Activated gamma-delta T cell (primary cell): ENCODE measurements around the gene TFG.

Experiments used
- DNase-seq: peaks from one replicate; lab custom pipeline; 2025; lab: John Stamatoyannopoulos, UW

The TFG gene

DNA sequence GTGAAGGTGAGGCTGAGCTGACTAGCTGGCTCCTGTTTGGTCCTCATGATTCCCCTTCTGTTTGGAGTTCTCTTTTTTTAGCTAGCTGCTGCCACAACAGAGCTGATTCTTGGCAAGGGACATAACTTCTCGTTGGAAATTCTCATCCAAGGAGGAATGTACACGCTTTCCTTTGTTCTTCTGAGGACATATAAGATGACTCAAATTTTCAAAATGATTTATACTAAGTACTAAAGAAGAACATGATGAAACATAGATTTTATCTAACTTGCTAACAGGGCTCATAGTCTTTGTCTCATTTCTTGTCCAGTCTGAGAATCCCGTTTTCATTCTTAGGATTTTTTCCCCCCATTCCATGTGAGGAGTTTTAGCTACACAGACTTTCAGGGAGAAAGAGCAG lies 2.9 kb upstream of the TFG start:
- DNase-seq, result no peak

GRCh38 chr3:100708644-100708988 lies 678 bp upstream of the TFG start:
- DNase-seq, result no peak

GRCh38 chr3:100709842-100710260 lies 557 bp downstream of the TFG start:
- DNase-seq, result no peak

GRCh38 chr3:100710261-100710968 lies 1.1 kb downstream of the TFG start:
- no peak for DNase-seq

DNA sequence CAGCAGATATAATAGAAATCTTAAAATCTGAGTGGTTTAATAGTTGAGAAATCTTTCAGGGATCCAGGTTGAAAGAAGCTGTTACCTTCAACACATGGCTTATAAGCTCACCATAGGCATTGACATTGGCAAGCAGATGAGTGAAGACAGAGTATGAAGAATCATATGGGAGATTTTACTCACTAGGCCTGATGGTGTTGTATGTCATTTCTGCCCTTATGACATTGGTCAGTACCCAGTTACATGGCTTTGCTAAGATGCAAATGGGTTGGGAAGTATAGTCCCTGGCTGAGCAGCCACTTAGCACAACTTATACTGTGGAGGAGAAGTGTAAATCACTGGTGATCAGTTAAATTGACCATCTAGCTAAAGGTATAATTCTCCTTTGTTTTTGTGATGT lies 5.9 kb downstream of the TFG start:
- no peak for DNase-seq

DNA sequence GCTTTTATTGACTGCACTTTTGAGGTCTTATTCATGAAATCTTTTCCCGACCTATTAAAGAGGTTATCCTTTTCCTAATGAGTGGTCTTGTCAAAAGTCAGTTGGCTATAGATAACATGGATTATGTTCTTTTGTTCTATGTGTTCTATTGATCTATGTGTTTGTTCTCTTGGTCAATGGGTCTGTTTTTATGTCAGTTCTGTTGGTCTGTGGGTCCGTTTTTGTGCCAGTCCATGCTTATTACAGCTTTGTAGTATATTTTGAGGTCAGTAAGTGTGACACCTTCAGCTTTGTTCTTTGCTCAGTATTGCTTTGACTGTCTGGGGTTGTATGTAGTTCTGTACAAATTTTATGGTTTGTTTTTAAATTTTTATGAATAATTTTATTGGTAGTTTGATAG lies 7.8 kb downstream of the TFG start:
- no peak for DNase-seq

DNA sequence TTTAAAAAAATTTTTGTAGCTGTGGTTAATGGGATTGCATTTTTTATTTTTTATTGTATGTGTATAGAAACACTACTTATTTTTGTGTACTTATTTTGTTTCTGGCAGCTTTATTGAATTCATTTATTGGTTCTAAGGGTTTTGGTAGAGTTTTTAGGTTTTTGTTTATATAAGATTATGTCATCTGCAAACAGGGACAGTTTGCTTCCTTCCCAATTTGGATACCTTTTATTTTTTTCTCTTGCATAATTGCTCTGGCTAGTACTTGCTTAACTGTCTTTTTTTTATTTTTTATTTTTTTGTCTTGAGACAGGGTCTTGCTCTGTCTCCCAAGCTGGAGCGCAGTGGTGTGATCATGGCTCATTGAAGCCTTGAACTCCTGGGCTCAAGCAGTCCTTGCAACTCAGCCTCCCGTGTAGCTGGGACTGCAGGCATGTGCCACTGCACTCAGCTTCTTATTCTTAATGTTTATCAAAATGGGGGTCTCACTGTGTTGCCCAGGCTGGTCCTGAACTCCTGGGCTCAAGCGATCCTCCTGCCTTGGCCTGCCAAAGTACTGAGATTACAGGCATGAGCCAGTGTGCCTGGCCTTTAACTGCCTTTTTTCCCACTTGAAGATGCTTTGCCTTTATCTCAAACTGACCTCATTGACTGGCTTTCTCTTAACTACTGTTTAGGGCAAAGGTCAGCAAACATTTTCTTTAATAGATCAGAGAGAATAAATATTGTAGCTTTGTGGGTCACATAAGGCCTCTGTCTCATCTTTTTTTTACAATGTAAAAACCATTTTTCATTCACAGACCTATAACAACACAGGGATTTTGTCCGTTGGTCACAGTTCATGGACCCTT lies 8.6 kb downstream of the TFG start:
- DNase-seq, result no peak

- DNase-seq, result no peak
Measured at GRCh38 chr3:100719136-100719535, 9.8 kb downstream of the TFG start.

- DNase-seq, result no peak
Measured at GRCh38 chr3:100720426-100720825, 11.1 kb downstream of the TFG start.

DNA sequence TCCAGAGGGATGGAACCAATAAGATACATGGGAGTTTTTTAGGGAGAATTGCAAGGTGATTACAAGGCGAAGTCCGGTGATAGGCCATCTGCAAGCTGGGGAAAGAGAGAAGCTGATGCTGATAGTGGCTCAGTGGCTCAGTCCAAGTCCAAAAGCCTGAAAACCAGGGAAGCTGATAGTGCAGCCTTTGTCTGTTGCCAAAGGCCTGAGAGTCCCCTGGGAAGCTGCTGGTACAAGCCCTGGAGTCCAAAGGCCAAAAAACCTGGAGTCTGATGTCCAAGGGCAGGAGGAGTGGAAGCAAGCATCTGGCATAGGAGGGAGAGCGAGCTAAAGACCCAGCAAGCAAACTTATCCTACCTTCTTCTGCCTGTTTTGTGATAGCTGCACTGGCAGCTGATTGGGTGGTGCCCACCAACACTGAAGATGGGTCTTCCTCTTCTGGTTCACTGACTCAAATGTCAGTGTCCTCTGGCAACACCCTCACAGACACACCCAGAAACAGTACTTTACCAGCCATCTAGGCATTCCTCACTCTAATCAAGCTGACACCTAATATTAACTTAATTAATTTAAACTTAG lies 16.7 kb downstream of the TFG start:
- no peak for DNase-seq

GRCh38 chr3:100726706-100727105 lies 17.4 kb downstream of the TFG start:
- DNase-seq, result no peak

GRCh38 chr3:100730524-100730923 lies 21.2 kb downstream of the TFG start:
- DNase-seq, result no peak

- no peak for DNase-seq
Measured at GRCh38 chr3:100732435-100732834, 23.1 kb downstream of the TFG start.

DNA sequence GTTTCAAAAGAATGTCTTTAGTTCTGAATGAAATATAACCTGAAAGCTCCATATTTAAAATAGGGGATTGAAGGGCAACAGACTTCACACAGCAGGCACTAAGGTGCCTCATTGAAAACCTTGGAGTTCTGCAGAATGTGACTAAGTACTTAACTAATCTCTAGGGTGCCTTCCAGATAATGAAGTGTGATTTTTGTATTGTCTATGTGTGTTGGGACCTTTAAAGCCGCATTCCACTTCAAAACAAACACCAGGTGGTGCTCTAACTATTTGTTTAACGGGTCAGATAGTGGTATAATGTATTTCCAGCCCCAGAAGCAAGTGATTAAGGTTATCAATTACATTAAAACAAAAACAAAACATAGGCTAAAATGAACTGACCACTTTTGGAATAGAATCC lies 28.0 kb downstream of the TFG start:
- no peak for DNase-seq

GRCh38 chr3:100740207-100740606 lies 30.9 kb downstream of the TFG start:
- no peak for DNase-seq

DNA sequence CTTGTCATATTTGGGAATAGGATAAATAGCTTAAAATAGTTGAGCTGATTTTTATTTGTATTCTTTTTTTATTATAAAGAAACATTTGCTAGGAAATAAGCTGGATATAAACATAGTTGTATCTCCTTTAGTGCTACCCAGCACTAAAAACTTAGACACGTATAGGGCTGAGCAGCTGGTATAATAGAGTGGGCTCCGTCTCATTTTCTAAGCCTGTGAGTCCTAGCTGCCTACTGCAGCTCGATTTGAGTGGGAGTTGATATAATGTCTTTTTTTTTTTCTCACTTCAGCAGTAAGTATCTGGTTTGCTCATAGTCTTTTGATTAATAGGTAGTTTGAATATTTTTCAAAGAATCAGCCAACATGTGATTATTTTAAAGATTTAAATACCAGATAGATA lies 34.2 kb downstream of the TFG start:
- no peak for DNase-seq

GRCh38 chr3:100744671-100745070 lies 35.4 kb downstream of the TFG start:
- no peak for DNase-seq

DNA sequence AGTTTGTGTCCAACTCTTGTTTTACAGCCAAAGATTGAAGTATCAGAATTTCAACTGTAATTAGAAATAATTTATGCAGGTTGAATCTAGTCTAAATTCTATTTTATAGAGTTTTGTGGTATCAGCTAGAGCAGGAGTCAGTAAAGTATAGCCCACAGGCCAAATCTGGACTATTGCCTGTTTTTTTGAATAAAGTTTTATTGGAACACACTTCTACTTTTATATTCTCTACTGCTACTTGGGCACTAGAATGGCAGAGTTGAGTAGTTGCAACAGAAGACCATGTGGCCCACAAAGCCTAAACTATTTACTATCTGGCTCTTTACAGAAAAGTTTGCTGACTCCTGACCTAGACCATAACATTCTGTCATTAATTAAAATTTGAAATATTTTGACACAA lies 36.3 kb downstream of the TFG start:
- no peak for DNase-seq

DNA sequence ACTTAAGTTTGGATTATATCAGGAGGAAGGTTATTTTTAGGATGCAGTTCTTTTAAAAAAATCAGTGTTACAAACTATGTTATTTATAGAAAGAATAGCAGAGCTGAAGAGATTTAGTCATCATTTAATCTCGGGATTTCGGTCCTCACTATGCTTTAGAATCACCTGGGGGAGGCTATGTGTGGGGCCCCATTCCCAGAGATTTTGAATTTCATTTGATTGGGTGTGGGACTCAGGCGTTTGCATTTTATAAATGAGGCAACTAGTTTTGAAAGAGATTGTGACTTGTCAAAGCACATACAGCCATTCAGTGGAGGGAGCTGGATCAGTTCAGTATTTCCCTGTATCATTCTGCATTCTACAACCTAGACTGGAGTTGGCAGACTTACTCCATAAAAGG lies 36.8 kb downstream of the TFG start:
- DNase-seq, result no peak

- no peak for DNase-seq
Measured at GRCh38 chr3:100748220-100748619, 38.9 kb downstream of the TFG start.

GRCh38 chr3:100748967-100749366 lies 39.7 kb downstream of the TFG start:
- DNase-seq, result no peak

GRCh38 chr3:100753846-100754245 lies 44.6 kb downstream of the TFG start:
- DNase-seq, result no peak
